D721Med (cell line): ENCODE results near the gene COL12A1.

Experiments used
- DNase-seq: peaks from one replicate; pipeline ENCODE4 v3.0.0; 2011; ENCODE audit warnings: low spot score; ENCODE audit not compliant: insufficient read length
- FAIRE-seq: peaks from 2 replicates; lab custom pipeline; 2011; peaks lifted over from hg19 to GRCh38; lab: Jason Lieb, UNC
- CTCF ChIP-seq: IDR thresholded peaks from 2 replicates; pipeline ENCODE4 v1.5.1; 2012; ENCODE audit warnings: mild to moderate bottlenecking, control low read depth; ENCODE audit not compliant: insufficient read depth; ENCODE audit errors: missing control alignments

Gene COL12A1

GRCh38 chr6:75084872-75085381, 120.9 kb downstream of the COL12A1 start:
- no peak for DNase-seq
- no peak for FAIRE-seq
- no peak for TF ChIP-seq CTCF

- DNase-seq (no peak), FAIRE-seq (no peak)
- no peak for TF ChIP-seq CTCF
Observed at GRCh38 chr6:75084018-75084417, 121.8 kb downstream of the COL12A1 start.

GRCh38 chr6:75081921-75082320, 123.9 kb downstream of the COL12A1 start:
- no peak for DNase-seq
- no peak for TF ChIP-seq CTCF
- no peak for FAIRE-seq

- no peak for TF ChIP-seq CTCF
- DNase-seq (no peak), FAIRE-seq (no peak)
Observed at GRCh38 chr6:75081047-75081446, 124.8 kb downstream of the COL12A1 start.

- no peak for FAIRE-seq
- TF ChIP-seq CTCF, result no peak
- DNase-seq, result no peak
Observed at GRCh38 chr6:75079589-75079988, 126.3 kb downstream of the COL12A1 start.

GRCh38 chr6:75077701-75078100, 128.2 kb downstream of the COL12A1 start:
- no peak for TF ChIP-seq CTCF
- DNase-seq (no peak), FAIRE-seq (no peak)

GRCh38 chr6:75076009-75076408, 129.8 kb downstream of the COL12A1 start:
- DNase-seq, result no peak
- no peak for FAIRE-seq
- no peak for TF ChIP-seq CTCF
